ENCODE measurements around the gene RPS15.
A peak's percentile ranks its signal among the peaks of the same experiment; 100 is the strongest.
"Not testable (repeated sequence)": the region's sequence is repeated elsewhere in the genome, so short reads cannot be mapped to it uniquely, and the experiment has no call there.

Gene RPS15

DNA sequence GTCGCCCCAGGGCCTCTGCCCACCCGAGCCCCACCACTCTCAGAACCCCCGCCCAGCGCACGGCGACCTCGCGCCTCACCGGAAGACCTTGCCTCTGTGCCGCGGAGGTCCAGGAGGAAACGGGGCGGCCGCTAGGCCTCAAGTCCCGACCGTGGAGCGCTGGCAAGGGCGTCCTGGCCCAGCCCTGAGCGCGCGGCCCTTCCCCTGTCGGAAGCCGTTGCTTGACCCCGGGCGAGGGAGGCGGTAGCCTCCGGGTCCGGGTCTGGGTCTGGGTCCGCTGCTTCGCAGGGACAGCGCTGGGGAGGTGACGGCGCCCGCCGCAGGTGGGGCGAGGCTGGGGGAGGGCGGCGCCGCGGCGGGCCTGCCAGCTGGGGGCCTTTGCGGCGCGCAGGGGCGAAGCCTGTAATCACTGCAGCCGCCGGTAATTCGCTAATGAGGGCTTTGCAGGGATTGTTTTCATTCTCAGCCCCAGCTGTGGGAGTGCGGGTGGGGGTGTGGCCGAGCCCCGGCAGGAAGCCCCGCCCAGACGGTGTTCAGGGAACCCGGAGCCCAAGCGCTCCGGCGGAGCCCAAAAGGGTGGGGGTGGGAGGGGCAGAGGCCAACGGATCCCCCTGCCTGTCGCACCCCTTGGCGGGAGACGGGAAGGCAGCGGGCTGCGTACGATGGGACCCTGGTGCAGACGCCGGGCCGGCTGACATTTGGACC lies 32.3 kb downstream of the RPS15 start:
- DNase-seq (ENCODE audit: low spot score): peak; percentile 87

DNA sequence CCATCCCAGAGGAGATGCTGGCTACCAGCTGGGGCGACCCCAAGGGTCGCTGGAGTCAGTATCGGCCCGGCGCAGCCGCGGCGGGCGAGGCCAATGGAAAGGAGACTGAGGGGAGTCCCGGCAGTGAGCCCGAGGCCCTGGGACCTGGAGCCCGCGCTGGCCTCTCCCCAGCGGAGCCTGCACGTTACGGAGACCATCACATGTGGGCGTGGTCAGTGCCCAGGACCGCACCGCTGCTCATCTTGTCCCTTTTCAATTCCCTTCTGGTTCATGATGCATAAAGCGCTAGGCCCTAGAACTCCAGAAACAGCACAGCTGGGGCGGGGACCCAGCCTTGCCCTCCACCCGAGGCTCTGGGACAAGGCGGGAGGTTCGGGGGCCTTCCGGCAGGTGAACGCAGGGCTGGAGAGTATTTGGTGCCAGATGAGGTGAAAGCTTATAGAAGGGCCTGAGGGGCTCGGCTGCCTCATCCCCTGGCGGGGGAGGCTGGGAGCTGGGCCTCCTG lies 32.9 kb downstream of the RPS15 start:
- no peak for DNase-seq (ENCODE audit: low spot score)

DNA sequence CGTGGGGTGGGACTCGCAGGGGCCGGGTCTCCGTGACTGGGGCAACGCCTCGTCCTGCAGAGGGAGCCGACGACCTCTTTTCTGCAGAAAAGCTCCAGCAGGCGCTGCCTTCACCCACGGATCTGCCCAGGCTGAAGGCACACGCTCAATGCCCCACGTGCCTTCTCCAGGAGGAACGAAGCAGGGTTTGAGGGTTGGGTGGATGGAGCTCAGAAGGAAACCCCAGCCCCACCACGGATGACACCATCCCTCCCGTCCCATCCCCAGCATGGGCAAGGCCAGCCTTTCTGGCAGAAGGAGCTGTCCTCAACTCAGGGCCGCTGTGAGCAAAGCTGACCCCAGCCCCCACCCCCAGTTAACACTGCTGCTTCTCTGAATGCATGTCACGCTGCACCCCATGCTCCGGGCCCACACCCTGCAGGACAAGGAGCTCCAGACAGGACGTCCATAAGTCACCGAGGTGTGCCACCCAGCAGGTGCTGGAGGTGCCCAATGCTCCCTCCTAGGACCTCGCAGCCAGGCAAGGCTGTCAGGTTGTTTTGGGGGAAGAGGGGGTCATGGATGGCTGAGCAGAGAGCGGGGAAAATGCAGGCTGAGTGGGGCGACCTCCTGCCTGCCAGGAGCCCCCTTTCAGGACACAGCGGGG lies 33.4 kb downstream of the RPS15 start:
- DNase-seq (ENCODE audit: low spot score): no peak

- DNase-seq (ENCODE audit: low spot score): no peak
These were observed 34.3 kb downstream of the RPS15 start for GRCh38 chr19:1472231-1473084.

DNA sequence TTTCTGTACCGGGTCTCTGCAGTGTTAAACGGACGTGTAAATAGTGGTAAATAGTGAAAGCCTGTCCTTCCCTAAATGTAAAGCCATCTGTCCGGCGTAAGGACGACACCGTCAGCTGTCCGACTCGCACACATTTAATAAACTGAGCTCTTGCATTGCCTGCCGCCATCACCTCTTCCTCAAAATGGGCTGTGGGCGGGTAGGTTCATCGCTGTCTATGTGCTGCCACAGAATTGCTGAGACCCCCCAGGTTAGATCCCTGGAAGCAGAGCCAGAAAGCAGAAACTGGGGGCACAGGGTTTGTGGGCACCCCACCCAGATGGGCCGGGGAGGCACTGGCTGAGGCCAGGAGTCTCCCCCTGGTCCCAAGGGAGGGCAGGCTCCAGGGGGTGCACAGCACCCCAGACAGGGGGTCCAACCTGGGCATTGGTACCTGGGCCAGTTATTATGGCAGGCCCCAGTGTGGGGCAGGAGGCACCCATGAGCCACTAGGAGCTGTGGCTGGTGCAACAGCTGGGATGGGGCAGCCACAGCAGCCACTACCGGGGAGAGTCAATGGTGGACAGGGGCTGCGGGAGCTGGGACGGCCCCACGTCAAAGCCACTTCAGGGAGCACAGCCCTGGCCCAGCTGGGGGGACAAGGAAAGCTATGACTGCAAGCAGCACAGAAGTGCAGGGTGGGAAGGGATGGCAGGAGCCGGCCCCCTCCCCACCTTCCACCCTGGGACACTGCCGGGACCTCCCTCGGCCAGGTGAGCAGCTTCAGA lies 35.1 kb downstream of the RPS15 start:
- DNase-seq (ENCODE audit: low spot score): no peak

GRCh38 chr19:1474011-1474764 lies 36.0 kb downstream of the RPS15 start:
- DNase-seq (ENCODE audit: low spot score): no peak

GRCh38 chr19:1474765-1475351 lies 36.7 kb downstream of the RPS15 start:
- DNase-seq (ENCODE audit: low spot score): no peak

DNA sequence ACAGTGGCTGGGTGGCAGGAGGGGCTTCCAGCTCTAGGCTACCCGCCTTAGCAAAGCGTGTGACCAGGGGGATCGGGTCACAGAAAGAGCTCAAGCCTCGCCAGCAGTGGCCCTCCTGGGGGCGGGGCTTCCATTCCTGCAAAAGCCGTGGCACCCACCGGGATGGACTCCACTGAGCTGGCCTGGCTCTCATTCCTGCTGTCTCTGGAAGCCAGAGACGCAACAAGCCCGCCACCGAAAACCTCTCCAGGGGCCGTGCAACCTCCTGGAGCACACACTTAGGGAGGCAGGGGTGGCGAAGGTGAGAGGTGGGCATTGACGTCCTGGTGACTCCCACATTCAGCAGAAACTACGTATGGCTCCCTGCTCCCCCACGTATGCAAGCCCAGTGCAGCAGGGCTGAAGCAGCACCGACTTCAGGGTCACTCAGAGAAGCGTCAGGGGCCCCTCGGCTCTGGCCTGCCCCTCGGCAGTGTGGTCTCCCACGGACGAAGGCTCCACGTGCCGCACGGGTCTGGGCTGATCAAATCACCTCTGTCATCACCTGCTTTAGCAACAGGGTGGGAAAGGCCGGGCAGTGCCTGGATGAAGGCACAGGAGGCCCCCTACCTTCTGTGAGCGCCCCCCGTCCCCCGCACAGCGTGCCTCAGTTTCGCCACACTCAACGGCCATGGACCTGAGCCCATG lies 37.7 kb downstream of the RPS15 start:
- DNase-seq (ENCODE audit: low spot score): no peak

DNA sequence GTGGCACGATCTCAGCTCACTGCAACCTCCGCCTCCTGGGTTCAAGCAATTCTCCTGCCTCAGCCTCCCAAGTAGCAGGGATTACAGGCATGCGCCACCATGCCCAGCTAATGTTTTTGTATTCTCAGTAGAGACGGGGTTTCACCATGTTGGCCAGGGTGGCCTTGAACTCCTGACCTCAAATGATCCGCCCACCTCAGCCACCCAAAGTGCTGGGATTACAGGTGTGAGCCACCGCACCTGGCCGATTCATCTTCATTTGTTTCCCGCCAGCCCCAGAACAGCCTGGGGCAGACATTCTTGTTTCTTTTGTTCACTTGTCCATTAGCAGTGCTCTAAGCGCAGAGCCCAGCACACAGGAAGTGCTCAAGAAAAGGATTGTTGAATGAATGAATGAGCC lies 38.9 kb downstream of the RPS15 start:
- DNase-seq (ENCODE audit: low spot score): not testable (repeated sequence)

- peak; percentile 93 for DNase-seq (ENCODE audit: low spot score)
These were observed 40.9 kb downstream of the RPS15 start, which contains the start of gene C19orf25 for GRCh38 chr19:1478934-1479707. TSS of gene C19orf25 (minus strand) at chr19:1479215. CDS start at chr19:1478903, 312 bp downstream.

GRCh38 chr19:1481224-1481892 lies 43.2 kb downstream of the RPS15 start:
- DNase-seq (ENCODE audit: low spot score): no peak

DNA sequence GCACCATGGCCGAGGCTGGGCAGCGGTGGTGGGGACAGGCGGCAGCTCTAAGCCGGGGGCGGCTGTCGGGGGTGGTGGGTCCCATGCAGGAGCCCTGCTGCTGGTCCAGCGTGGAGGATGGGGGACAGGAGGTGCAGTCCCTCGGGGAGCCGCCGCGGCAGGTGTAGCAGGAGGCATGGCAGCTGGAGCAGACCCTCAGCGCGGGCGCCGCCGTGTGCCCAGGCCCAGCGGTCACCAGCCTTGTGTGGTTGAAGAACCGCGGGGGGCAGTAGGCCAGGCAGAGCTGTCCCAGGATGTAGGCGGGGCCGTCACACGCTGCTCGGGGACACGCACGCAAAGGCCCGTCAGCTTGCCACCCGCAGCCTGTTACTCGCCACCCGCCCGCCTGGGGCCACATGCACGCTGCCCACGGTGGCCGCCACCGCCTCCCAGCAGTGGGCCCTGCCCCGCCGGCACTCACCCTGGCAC lies 43.7 kb downstream of the RPS15 start:
- no peak for DNase-seq (ENCODE audit: low spot score)

DNA sequence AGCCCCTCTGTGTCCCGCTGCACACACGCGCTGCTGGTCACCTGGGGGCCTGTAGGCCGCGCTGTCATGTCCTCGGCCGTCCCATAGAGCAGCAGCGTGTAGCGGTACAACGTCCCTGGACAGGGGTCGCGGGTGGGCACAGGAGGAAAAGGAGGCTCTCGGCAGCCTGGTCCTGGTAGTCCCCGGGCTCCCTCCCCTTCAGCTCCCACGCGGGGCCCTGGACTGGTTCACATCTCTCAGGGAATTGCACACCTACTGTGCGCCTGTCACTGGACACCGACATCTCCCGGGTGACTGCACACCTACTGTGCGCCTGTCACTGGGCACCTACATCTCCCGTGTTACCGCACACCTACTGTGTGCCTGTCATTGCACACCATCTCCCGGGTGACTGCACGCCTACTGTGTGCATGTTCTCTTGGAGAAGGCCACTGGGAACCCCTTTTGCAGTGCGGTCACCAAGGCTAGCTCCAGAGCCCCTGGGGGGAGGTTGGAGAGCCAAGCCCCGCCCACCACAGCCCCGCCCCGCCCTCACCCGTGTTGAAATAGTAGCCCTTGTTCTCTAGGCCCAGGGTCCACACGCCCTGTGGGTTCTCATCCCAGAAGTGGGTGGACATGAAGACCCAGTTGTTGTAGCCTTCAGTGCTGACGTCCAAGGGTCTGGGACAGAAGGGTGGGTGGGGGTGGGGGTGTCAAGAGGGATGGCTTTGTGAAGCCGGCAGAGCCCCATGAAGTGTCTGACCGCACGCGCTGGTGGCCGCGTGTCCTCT lies 44.4 kb downstream of the RPS15 start:
- no peak for DNase-seq (ENCODE audit: low spot score)

DNA sequence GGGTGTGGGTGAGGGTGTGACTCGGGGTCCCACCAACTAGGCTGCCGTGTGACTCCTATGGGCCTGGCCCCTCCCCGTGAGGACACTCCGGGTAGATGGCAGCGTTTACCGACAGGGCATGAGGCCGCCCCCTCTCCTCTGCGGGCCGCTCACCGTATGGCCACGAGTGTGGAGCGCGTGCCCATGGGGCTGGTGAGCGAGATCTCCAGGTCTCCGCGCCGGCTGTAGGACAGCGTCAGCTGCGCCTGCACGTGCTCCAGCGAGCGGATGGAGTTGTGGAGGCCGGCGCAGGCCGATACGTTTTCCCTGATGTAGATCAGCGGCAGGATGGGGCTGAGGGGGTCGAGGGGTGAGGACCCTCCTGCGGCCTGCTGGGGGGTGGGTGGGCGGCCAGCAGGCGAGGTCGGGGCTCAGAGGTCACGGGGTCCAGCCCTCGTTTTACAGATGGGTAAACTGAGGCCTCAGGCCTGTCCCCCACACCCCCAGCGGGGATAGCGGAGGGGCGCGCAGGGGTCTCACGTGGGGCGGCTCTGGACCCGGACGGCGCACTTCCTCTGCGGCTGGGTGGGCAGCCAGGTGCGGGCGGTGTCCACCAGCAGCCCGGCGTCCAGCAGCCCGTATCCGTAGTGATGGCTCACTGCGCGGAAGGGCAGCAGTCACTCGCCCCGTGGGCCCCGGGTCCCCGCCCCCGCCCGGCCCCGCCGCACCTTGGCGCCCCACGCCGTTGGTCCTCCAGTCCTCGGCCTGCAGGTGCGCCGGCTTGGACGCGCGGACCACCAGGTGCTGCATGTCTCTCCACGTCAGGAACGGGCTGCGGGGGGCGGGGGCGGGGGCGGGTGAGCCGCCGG lies 45.2 kb downstream of the RPS15 start:
- DNase-seq (ENCODE audit: low spot score): no peak

GRCh38 chr19:1483979-1484428 lies 45.8 kb downstream of the RPS15 start:
- DNase-seq (ENCODE audit: low spot score): no peak

- DNase-seq (ENCODE audit: low spot score): no peak
These were observed 48.8 kb downstream of the RPS15 start for GRCh38 chr19:1486720-1487575.

Data from HuH-7 (cell line).